ENCODE results near the gene TOP2A.

TOP2A gene

GRCh38 chr17:40417609-40418427, at the start of gene TOP2A:
Gene TOP2A (minus strand): TSS chr17:40417896. CDS start chr17:40417791, 105 bp downstream.
- FAIRE-seq, result peak; percentile 76

GRCh38 chr17:40467281-40467867, 49.7 kb upstream of the TOP2A start:
- no peak for FAIRE-seq

GRCh38 chr17:40466298-40466971, 48.7 kb upstream of the TOP2A start:
- no peak for FAIRE-seq

- FAIRE-seq, result no peak
Measured at GRCh38 chr17:40464392-40464855, 46.7 kb upstream of the TOP2A start.

- FAIRE-seq, result no peak
Measured at GRCh38 chr17:40463122-40463550, 45.4 kb upstream of the TOP2A start.

- no peak for FAIRE-seq
Measured at GRCh38 chr17:40462343-40463121, 44.8 kb upstream of the TOP2A start.

GRCh38 chr17:40461732-40462342, 44.1 kb upstream of the TOP2A start:
- FAIRE-seq, result no peak

GRCh38 chr17:40460968-40461731, 43.5 kb upstream of the TOP2A start:
- FAIRE-seq, result no peak

GRCh38 chr17:40460604-40460967, 42.9 kb upstream of the TOP2A start:
- no peak for FAIRE-seq

GRCh38 chr17:40459636-40460603, 42.2 kb upstream of the TOP2A start:
- FAIRE-seq, result no peak

- no peak for FAIRE-seq
Measured at GRCh38 chr17:40458851-40459482, 41.3 kb upstream of the TOP2A start.

- FAIRE-seq, result no peak
Measured at GRCh38 chr17:40457964-40458791, 40.5 kb upstream of the TOP2A start.

GRCh38 chr17:40457369-40457768, 39.7 kb upstream of the TOP2A start:
- no peak for FAIRE-seq

GRCh38 chr17:40456396-40456951, 38.8 kb upstream of the TOP2A start:
- no peak for FAIRE-seq

GRCh38 chr17:40454613-40454995, 36.9 kb upstream of the TOP2A start:
- FAIRE-seq, result no peak

GRCh38 chr17:40453881-40454612, 36.4 kb upstream of the TOP2A start:
- no peak for FAIRE-seq

GRCh38 chr17:40452921-40453378, 35.3 kb upstream of the TOP2A start:
- no peak for FAIRE-seq

Measured in colon (tissue), 2 donors.